ENCODE measurements around the gene MYRIP. TPM values are rescaled to one million over a fixed set of nuclear protein-coding genes. Genes with fewer than 3 reads are reported as not detected.

Gene MYRIP
- polyA plus RNA-seq, 1 of the 3 experiments (the other 2 are of a cell fraction): 1.2 TPM

- Histone ChIP-seq H3K4me1 (ENCODE audit: control insufficient read depth in 1 of 2, insufficient read depth in 2 of 2, low read depth in 1 of 2, low read length in 1 of 2) (no peaks in the 10 kb centered on the region; a peak in 1 of 4 replicates), H4K20me1 (ENCODE audit: insufficient read depth) (no peaks in the 10 kb centered on the region), H3K79me2 (ENCODE audit: insufficient read depth) (no peaks in the 10 kb centered on the region), H3F3A (replicated peaks; ENCODE audit: insufficient read depth) (no peaks in the 10 kb centered on the region), H3K4me3 (ENCODE audit: low read depth in 2 of 2, low read length in 1 of 2) (no peak overlapping the region), H3K9ac (no peak overlapping the region), H2AFZ (ENCODE audit: low read depth) (no peak overlapping the region), H3K27me3 (ENCODE audit: insufficient read depth) (no peaks in the 10 kb centered on the region), H3K4me2 (no peak overlapping the region), H3K27ac (ENCODE audit: low read depth in 2 of 2, low read length in 1 of 2) (no peak overlapping the region), H3K9me2 (no peaks in the 10 kb centered on the region), H3K36me3 (replicated peaks in 1 of 2; ENCODE audit: control insufficient read depth in 1 of 2, insufficient read depth in 2 of 2, low read length in 1 of 2) (no peaks in the 10 kb centered on the region), H3K9me3 (no peaks in the 10 kb centered on the region)
- no peak for DNase-seq
- ChIA-PET CTCF (interaction anchor here (1.3 kb wide), 1 partner anchor 30 kb away, joined by 3 read pairs; no protein-coding TSS in a partner anchor), POLR2A (no interaction called here)
- WGBS (ENCODE audit: low lambda C conversion rate): 53% methylated on average over 3 of the region's 3 CpGs
- no peak for TF ChIP-seq FOXM1 (IDR thresholded peaks at IDR 0.05; ENCODE audit: low read depth)
- TF ChIP-seq, protein P1, sequence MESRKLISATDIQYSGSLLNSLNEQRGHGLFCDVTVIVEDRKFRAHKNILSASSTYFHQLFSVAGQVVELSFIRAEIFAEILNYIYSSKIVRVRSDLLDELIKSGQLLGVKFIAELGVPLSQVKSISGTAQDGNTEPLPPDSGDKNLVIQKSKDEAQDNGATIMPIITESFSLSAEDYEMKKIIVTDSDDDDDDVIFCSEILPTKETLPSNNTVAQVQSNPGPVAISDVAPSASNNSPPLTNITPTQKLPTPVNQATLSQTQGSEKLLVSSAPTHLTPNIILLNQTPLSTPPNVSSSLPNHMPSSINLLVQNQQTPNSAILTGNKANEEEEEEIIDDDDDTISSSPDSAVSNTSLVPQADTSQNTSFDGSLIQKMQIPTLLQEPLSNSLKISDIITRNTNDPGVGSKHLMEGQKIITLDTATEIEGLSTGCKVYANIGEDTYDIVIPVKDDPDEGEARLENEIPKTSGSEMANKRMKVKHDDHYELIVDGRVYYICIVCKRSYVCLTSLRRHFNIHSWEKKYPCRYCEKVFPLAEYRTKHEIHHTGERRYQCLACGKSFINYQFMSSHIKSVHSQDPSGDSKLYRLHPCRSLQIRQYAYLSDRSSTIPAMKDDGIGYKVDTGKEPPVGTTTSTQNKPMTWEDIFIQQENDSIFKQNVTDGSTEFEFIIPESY (IDR thresholded peaks at IDR 0.05; ENCODE audit: borderline replicate concordance, low read depth): no peak
- no peak for TF ChIP-seq MEF2A (IDR thresholded peaks at IDR 0.05; ENCODE audit: borderline replicate concordance, low read depth)
- no peak for TF ChIP-seq EP300 (IDR thresholded peaks at IDR 0.05; ENCODE audit: borderline replicate concordance in 1 of 2, low read depth in 1 of 2, low read length in 1 of 2)
- TF ChIP-seq FOXJ3 (CRISPR knock-in tag; IDR thresholded peaks at IDR 0.05): no peak
- TF ChIP-seq CTCF (IDR thresholded peaks at IDR 0.05): no peak
- no peak for TF ChIP-seq SIN3A (IDR thresholded peaks at IDR 0.05; ENCODE audit: borderline replicate concordance, low read depth, low read length)
- no peak for TF ChIP-seq NRF1 (IDR thresholded peaks at IDR 0.05; ENCODE audit: low read depth, low read length)
- TF ChIP-seq GATA2 (CRISPR knock-in tag; IDR thresholded peaks at IDR 0.05): no peak
Observed at GRCh38 chr3:39791603-39792002, 17.8 kb upstream of the MYRIP start.

GRCh38 chr3:39794880-39795279 is 14.5 kb upstream of the MYRIP start:
- 51% methylated on average over 5 of the region's 6 CpGs for WGBS (ENCODE audit: low lambda C conversion rate)
- Histone ChIP-seq H3K4me1 (ENCODE audit: control insufficient read depth in 1 of 2, insufficient read depth in 2 of 2, low read depth in 1 of 2, low read length in 1 of 2) (no peaks in the 10 kb centered on the region), H4K20me1 (ENCODE audit: insufficient read depth) (no peaks in the 10 kb centered on the region), H3K27me3 (ENCODE audit: insufficient read depth) (no peaks in the 10 kb centered on the region), H3K36me3 (replicated peaks in 1 of 2; ENCODE audit: control insufficient read depth in 1 of 2, insufficient read depth in 2 of 2, low read length in 1 of 2) (no peaks in the 10 kb centered on the region), H2AFZ (ENCODE audit: low read depth) (no peak overlapping the region), H3K9me3 (no peaks in the 10 kb centered on the region), H3K9me2 (no peaks in the 10 kb centered on the region), H3F3A (replicated peaks; ENCODE audit: insufficient read depth) (no peaks in the 10 kb centered on the region), H3K27ac (ENCODE audit: low read depth in 2 of 2, low read length in 1 of 2) (no peak overlapping the region), H3K9ac (no peak overlapping the region), H3K4me2 (no peak overlapping the region), H3K4me3 (ENCODE audit: low read depth in 2 of 2, low read length in 1 of 2) (no peak overlapping the region), H3K79me2 (ENCODE audit: insufficient read depth) (no peaks in the 10 kb centered on the region)
- POLR2A ChIA-PET: no interaction called here
- CTCF ChIA-PET: no interaction called here
- DNase-seq: no peak
- TF ChIP-seq RFX5 (IDR thresholded peaks at IDR 0.05; ENCODE audit: low read length) (no peak), GATA2 (CRISPR knock-in tag; IDR thresholded peaks at IDR 0.05) (no peak), NRF1 (IDR thresholded peaks at IDR 0.05; ENCODE audit: low read depth, low read length) (no peak), MXI1 (IDR thresholded peaks at IDR 0.05; ENCODE audit: low read depth, low read length) (no peak)
- TF ChIP-seq, protein P1 (IDR thresholded peaks at IDR 0.05; ENCODE audit: borderline replicate concordance, low read depth): no peak

Data from SK-N-SH (cell line).